Osteoblast (primary cell): ENCODE measurements around the gene KISS1. TPM values are rescaled to one million over a fixed set of nuclear protein-coding genes. Genes with fewer than 3 reads are reported as not detected.

ENCODE experiments used
- DNase-seq: peaks from one replicate; pipeline ENCODE4 v3.0.0; 2011; ENCODE audit warnings: low spot score, mixed read lengths; ENCODE audit not compliant: insufficient read length; ENCODE audit errors: missing footprints
- H2AFZ ChIP-seq: 2 replicates; pipeline ENCODE4 v1.6.0; 2011; ENCODE audit warnings: mild to moderate bottlenecking, low read length
- H3K27ac ChIP-seq: 2 replicates; pipeline ENCODE4 v1.5.1; 2011; ENCODE audit warnings: mild to moderate bottlenecking, low read depth, low read length, moderate library complexity
- H3K27me3 ChIP-seq: 2 replicates; pipeline ENCODE4 v1.6.0; 2012; ENCODE audit warnings: mild to moderate bottlenecking, control low read depth, inconsistent platforms, low read length, moderate library complexity; ENCODE audit not compliant: insufficient read depth
- H3K36me3 ChIP-seq: 2 replicates; pipeline ENCODE4 v1.5.1; 2011; ENCODE audit warnings: mild to moderate bottlenecking, low read length, control low read depth, moderate library complexity; ENCODE audit not compliant: insufficient read depth
- H3K4me1 ChIP-seq: 2 replicates; pipeline ENCODE4 v1.5.1; 2011; ENCODE audit warnings: mild to moderate bottlenecking, low read length, control low read depth, moderate library complexity; ENCODE audit not compliant: insufficient read depth
- H3K4me2 ChIP-seq: 2 replicates; pipeline ENCODE4 v1.6.0; 2011; ENCODE audit warnings: mild to moderate bottlenecking, low read length; ENCODE audit not compliant: insufficient read depth
- H3K4me3 ChIP-seq: fragments of 200-600 bp; sonication (generic); 3 replicates; pipeline ENCODE4 v1.5.1; 2012; ENCODE audit warnings: mild to moderate bottlenecking, low read length, inconsistent platforms; ENCODE audit not compliant: insufficient read depth
- H3K79me2 ChIP-seq: 2 replicates; pipeline ENCODE4 v1.6.0; 2012; ENCODE audit warnings: mild to moderate bottlenecking, low read length, control low read depth, inconsistent platforms; ENCODE audit not compliant: insufficient read depth
- H3K9me3 ChIP-seq: 2 replicates; pipeline ENCODE4 v1.5.1; 2011; ENCODE audit warnings: low read depth, low read length, control low read depth
- H4K20me1 ChIP-seq: 2 replicates; pipeline ENCODE4 v1.6.0; 2012; ENCODE audit warnings: mild to moderate bottlenecking, low read length, control low read depth; ENCODE audit not compliant: insufficient read depth
- total RNA-seq: library from RNA; depleted of rRNA; stranded (reverse); fragments of >200 nt; gene quantifications from 2 replicates; pipeline ENCODE4 v1.2.3, GENCODE V29; 2012
- TF ChIP-seq, protein P1 (sequence below): IDR thresholded peaks from 2 replicates; pipeline ENCODE4 v1.5.1; 2011; ENCODE audit warnings: mild to moderate bottlenecking, low read depth, low read length, moderate library complexity; ENCODE audit errors: extremely low read depth

Gene KISS1
- total RNA-seq, 1 donor = not detected

GRCh38 chr1:204181116-204181515, 15.2 kb downstream of the KISS1 start:
- Histone ChIP-seq H2AFZ (no peak overlapping the region), H3K4me3 (no peak overlapping the region), H3K36me3 (no peaks in the 10 kb centered on the region), H4K20me1 (no peaks in the 10 kb centered on the region), H3K27me3 (peaks cover 7% of the 10 kb centered on the region), H3K27ac (no peak overlapping the region), H3K9me3 (no peaks in the 10 kb centered on the region), H3K79me2 (no peaks in the 10 kb centered on the region), H3K4me2 (no peak overlapping the region), H3K4me1 (no peaks in the 10 kb centered on the region)
- no peak for DNase-seq
- TF ChIP-seq, protein P1, sequence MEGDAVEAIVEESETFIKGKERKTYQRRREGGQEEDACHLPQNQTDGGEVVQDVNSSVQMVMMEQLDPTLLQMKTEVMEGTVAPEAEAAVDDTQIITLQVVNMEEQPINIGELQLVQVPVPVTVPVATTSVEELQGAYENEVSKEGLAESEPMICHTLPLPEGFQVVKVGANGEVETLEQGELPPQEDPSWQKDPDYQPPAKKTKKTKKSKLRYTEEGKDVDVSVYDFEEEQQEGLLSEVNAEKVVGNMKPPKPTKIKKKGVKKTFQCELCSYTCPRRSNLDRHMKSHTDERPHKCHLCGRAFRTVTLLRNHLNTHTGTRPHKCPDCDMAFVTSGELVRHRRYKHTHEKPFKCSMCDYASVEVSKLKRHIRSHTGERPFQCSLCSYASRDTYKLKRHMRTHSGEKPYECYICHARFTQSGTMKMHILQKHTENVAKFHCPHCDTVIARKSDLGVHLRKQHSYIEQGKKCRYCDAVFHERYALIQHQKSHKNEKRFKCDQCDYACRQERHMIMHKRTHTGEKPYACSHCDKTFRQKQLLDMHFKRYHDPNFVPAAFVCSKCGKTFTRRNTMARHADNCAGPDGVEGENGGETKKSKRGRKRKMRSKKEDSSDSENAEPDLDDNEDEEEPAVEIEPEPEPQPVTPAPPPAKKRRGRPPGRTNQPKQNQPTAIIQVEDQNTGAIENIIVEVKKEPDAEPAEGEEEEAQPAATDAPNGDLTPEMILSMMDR = no peak

DNA sequence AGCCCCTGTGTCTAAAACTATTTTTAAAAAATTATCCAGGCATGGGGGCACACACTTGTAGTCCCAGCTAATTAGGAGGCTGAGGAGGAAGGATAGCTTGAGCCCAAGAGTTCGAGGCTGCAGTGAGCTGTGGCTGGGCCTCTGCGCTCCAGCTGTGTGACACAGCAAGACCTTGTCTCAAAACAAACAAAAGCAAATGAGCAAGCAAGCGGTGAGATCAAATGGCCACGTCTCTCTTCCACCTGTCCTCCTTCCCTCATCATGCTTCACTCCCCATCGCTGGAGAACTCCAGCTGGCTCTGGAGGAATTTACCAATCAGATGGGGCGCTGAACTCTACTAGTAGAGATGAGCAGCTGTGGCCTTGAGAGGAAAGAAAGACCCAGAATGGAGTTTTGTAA, 16.2 kb downstream of the KISS1 start:
- TF ChIP-seq, protein P1 = no peak
- H3K79me2 ChIP-seq = no peaks in the 10 kb centered on the region

GRCh38 chr1:204178487-204179281, 17.6 kb downstream of the KISS1 start:
- no peaks in the 10 kb centered on the region for H3K36me3 ChIP-seq
- no peaks in the 10 kb centered on the region for H4K20me1 ChIP-seq
- no peak for DNase-seq
- no peaks in the 10 kb centered on the region for H3K79me2 ChIP-seq
- no peak overlapping the region for H3K4me2 ChIP-seq
- no peaks in the 10 kb centered on the region for H3K9me3 ChIP-seq
- no peak overlapping the region for H3K27ac ChIP-seq
- H3K4me3 ChIP-seq = no peak overlapping the region
- no peaks in the 10 kb centered on the region for H3K4me1 ChIP-seq
- TF ChIP-seq, protein P1 = no peak
- no peak overlapping the region for H2AFZ ChIP-seq
- H3K27me3 ChIP-seq = peaks cover 10% of the 10 kb centered on the region

More for the DNA sequence above, 16.2 kb downstream of the KISS1 start:
- no peaks in the 10 kb centered on the region for H4K20me1 ChIP-seq
- DNase-seq = no peak
- H2AFZ ChIP-seq = no peak overlapping the region
- no peak overlapping the region for H3K27ac ChIP-seq
- H3K9me3 ChIP-seq = no peaks in the 10 kb centered on the region
- no peaks in the 10 kb centered on the region for H3K4me1 ChIP-seq
- H3K27me3 ChIP-seq = peaks cover 10% of the 10 kb centered on the region
- H3K36me3 ChIP-seq = no peaks in the 10 kb centered on the region
- no peak overlapping the region for H3K4me2 ChIP-seq
- H3K4me3 ChIP-seq = no peak overlapping the region

- no peaks in the 10 kb centered on the region for H3K36me3 ChIP-seq
- no peaks in the 10 kb centered on the region for H3K79me2 ChIP-seq
- H4K20me1 ChIP-seq = no peaks in the 10 kb centered on the region
- H3K4me1 ChIP-seq = peaks cover 5% of the 10 kb centered on the region
- no peaks in the 10 kb centered on the region for H3K9me3 ChIP-seq
- H3K4me2 ChIP-seq = no peak overlapping the region
- H3K4me3 ChIP-seq = no peak overlapping the region
- H2AFZ ChIP-seq = no peak overlapping the region
- no peak overlapping the region for H3K27ac ChIP-seq
- no peak for DNase-seq
- H3K27me3 ChIP-seq = peaks cover 10% of the 10 kb centered on the region
- TF ChIP-seq, protein P1 = no peak
Observed at GRCh38 chr1:204177133-204177532, 19.2 kb downstream of the KISS1 start.
